ENCODE measurements around the gene ERVK3-1. TPM values are rescaled to one million over a fixed set of nuclear protein-coding genes. Genes with fewer than 3 reads are reported as not detected.
A peak's percentile ranks its signal among the peaks of the same experiment; 100 is the strongest.

Gene ERVK3-1
- total RNA-seq, 4 donors from 2014 or later: 56.3 to 87.2 (median 64.5) TPM

GRCh38 chr19:58311345-58311865 is 6.2 kb downstream of the ERVK3-1 start:
- H3K27me3 ChIP-seq: no peaks in the 10 kb centered on the region
- WGBS, 2 donors: 91 to 94% methylated on average over 7 of the region's 7 CpGs
- H3K27ac ChIP-seq: no peak overlapping the region
- peaks cover 0 to 7% of the 10 kb centered on the region in 2 donors for H3K4me1 ChIP-seq
- H3K36me3 ChIP-seq: peaks cover 31 to 39% of the 10 kb centered on the region in 2 donors
- intact Hi-C loops (cut with DNase I): no loop called here
- H3K9me3 ChIP-seq: no peaks in the 10 kb centered on the region
- TF ChIP-seq CTCF (IDR thresholded peaks at IDR 0.05) (no peak), POLR2A (IDR thresholded peaks at IDR 0.05) (no peak)
- no peak overlapping the region for H3K4me3 ChIP-seq (replicated peaks in 1 of 3)
- no peak for DNase-seq

GRCh38 chr19:58315580-58315979 is 10.4 kb downstream of the ERVK3-1 start:
- WGBS, 2 donors: 95 to 100% methylated on average over 2 of the region's 2 CpGs
- TF ChIP-seq CTCF (IDR thresholded peaks at IDR 0.05): no peak
- TF ChIP-seq POLR2A (IDR thresholded peaks at IDR 0.05): no peak
- intact Hi-C loops (cut with DNase I): no loop called here

GRCh38 chr19:58317476-58318072 is 12.4 kb downstream of the ERVK3-1 start:
- H3K4me3 ChIP-seq (replicated peaks in 1 of 3): no peak overlapping the region
- H3K36me3 ChIP-seq: peaks cover 13 to 20% of the 10 kb centered on the region in 2 donors
- H3K27me3 ChIP-seq: no peaks in the 10 kb centered on the region
- intact Hi-C loops (cut with DNase I): no loop called here
- WGBS, 2 donors: 52 to 58% methylated on average over 7 of the region's 7 CpGs
- no peaks in the 10 kb centered on the region for H3K4me1 ChIP-seq
- no peak overlapping the region for H3K27ac ChIP-seq
- TF ChIP-seq POLR2A (IDR thresholded peaks at IDR 0.05) (no peak), CTCF (IDR thresholded peaks at IDR 0.05) (no peak)
- DNase-seq: peak in 1 of 2 donors; percentile 19
- H3K9me3 ChIP-seq: no peaks in the 10 kb centered on the region

More at GRCh38 chr19:58315580-58315979, 10.4 kb downstream of the ERVK3-1 start:
- H3K27ac ChIP-seq: no peak overlapping the region
- H3K4me1 ChIP-seq: no peaks in the 10 kb centered on the region
- H3K9me3 ChIP-seq: no peaks in the 10 kb centered on the region
- no peak overlapping the region for H3K4me3 ChIP-seq (replicated peaks in 1 of 3)
- no peak for DNase-seq
- peaks cover 26 to 29% of the 10 kb centered on the region in 2 donors for H3K36me3 ChIP-seq
- no peaks in the 10 kb centered on the region for H3K27me3 ChIP-seq

- Histone ChIP-seq H3K27me3 (no peaks in the 10 kb centered on the region), H3K36me3 (peaks cover 8 to 12% of the 10 kb centered on the region in 2 donors), H3K4me1 (no peaks in the 10 kb centered on the region), H3K4me3 (replicated peaks in 1 of 3) (no peak overlapping the region), H3K27ac (no peak overlapping the region), H3K9me3 (no peaks in the 10 kb centered on the region)
- WGBS, 2 donors: 94 to 100% methylated on average over 2 to 4 of the region's 4 CpGs
- no peak for DNase-seq
- TF ChIP-seq POLR2A (IDR thresholded peaks at IDR 0.05) (no peak), CTCF (IDR thresholded peaks at IDR 0.05) (no peak)
- intact Hi-C loops (cut with DNase I): no loop called here
Measured at GRCh38 chr19:58318297-58318696, 13.1 kb downstream of the ERVK3-1 start.

GRCh38 chr19:58319241-58319640 is 14.1 kb downstream of the ERVK3-1 start:
- WGBS, 2 donors: 88 to 96% methylated on average over 10 of the region's 10 CpGs
- no peaks in the 10 kb centered on the region for H3K4me1 ChIP-seq
- no peak overlapping the region for H3K27ac ChIP-seq
- no peak for DNase-seq
- peaks cover 0 to 7% of the 10 kb centered on the region in 2 donors for H3K36me3 ChIP-seq
- H3K9me3 ChIP-seq: no peaks in the 10 kb centered on the region
- H3K27me3 ChIP-seq: no peaks in the 10 kb centered on the region
- H3K4me3 ChIP-seq (replicated peaks in 1 of 3): no peak overlapping the region
- TF ChIP-seq POLR2A (IDR thresholded peaks at IDR 0.05) (no peak), CTCF (IDR thresholded peaks at IDR 0.05) (no peak)
- intact Hi-C loops (cut with DNase I): no loop called here
